Type B pancreatic cell (in vitro differentiated cells): Measurements from ENCODE around the gene OBSCN. TPM values are rescaled to one million over a fixed set of nuclear protein-coding genes. Genes with fewer than 3 reads are reported as not detected.

ENCODE experiments used
- DNase-seq: peaks from one replicate; pipeline ENCODE4 v3.0.0; 2021; ENCODE audit warnings: mixed read lengths; ENCODE audit not compliant: unreplicated experiment; ENCODE audit errors: extremely low spot score
- H3K27ac Mint-ChIP-seq: 2 replicates; pipeline ENCODE4 v1.8.0; 2021; ENCODE audit warnings: mild to moderate bottlenecking, mixed read lengths
- H3K27me3 Mint-ChIP-seq: 2 replicates; pipeline ENCODE4 v1.8.0; 2021; ENCODE audit warnings: mixed read lengths
- H3K36me3 Mint-ChIP-seq: 2 replicates; pipeline ENCODE4 v1.8.0; 2021; ENCODE audit warnings: mixed read lengths
- H3K4me1 Mint-ChIP-seq: one replicate; pipeline ENCODE4 v1.8.0; 2021; ENCODE audit warnings: mixed read lengths; ENCODE audit not compliant: unreplicated experiment
- H3K4me3 Mint-ChIP-seq: 2 replicates; pipeline ENCODE4 v1.8.0; 2021; ENCODE audit warnings: mild to moderate bottlenecking, mixed read lengths
- H3K9me3 Mint-ChIP-seq: 2 replicates; pipeline ENCODE4 v1.8.0; 2021; ENCODE audit warnings: mixed read lengths
- CTCF ChIP-seq: fragments of 200-600 bp; sonication (generic); conservative IDR thresholded peaks from 2 replicates; pipeline ENCODE4 v1.5.0; 2021; ENCODE audit warnings: antibody characterized with exemption, mild to moderate bottlenecking
- total RNA-seq: library from RNA; stranded (reverse); gene quantifications from 2 replicates; pipeline ENCODE4 v1.2.1, GENCODE V29; 2021; ENCODE audit warnings: low replicate concordance

The OBSCN gene
- total RNA-seq, 1 donor from 2014 or later = 48.9 TPM

GRCh38 chr1:228207381-228207810, 448 bp upstream of the OBSCN start:
- H3K4me1 Mint-ChIP-seq = peaks cover 10% of the 10 kb centered on the region
- no peak overlapping the region for H3K4me3 Mint-ChIP-seq
- TF ChIP-seq CTCF = no peak
- DNase-seq = no peak
- H3K27me3 Mint-ChIP-seq = peaks cover 3% of the 10 kb centered on the region
- H3K27ac Mint-ChIP-seq = no peak overlapping the region
- no peaks in the 10 kb centered on the region for H3K9me3 Mint-ChIP-seq
- H3K36me3 Mint-ChIP-seq = no peaks in the 10 kb centered on the region

- Mint-ChIP-seq H3K27ac (no peak overlapping the region), H3K9me3 (no peaks in the 10 kb centered on the region), H3K36me3 (no peaks in the 10 kb centered on the region), H3K27me3 (peaks cover 3% of the 10 kb centered on the region), H3K4me1 (peaks cover 10% of the 10 kb centered on the region), H3K4me3 (no peak overlapping the region)
- no peak for TF ChIP-seq CTCF
- peak; percentile 60 for DNase-seq
Observed at GRCh38 chr1:228208831-228209551, 1.1 kb downstream of the OBSCN start.

- peaks cover 3% of the 10 kb centered on the region for H3K27me3 Mint-ChIP-seq
- no peak for DNase-seq
- H3K27ac Mint-ChIP-seq = no peak overlapping the region
- H3K4me1 Mint-ChIP-seq = peaks cover 10% of the 10 kb centered on the region
- no peaks in the 10 kb centered on the region for H3K36me3 Mint-ChIP-seq
- no peak overlapping the region for H3K4me3 Mint-ChIP-seq
- TF ChIP-seq CTCF = no peak
- H3K9me3 Mint-ChIP-seq = no peaks in the 10 kb centered on the region
Observed at GRCh38 chr1:228209657-228210056, 1.8 kb downstream of the OBSCN start.

- Mint-ChIP-seq H3K9me3 (no peaks in the 10 kb centered on the region), H3K4me3 (no peak overlapping the region)
Observed at GRCh38 chr1:228210076-228210651, 2.3 kb downstream of the OBSCN start.

More at GRCh38 chr1:228210076-228210651, 2.3 kb downstream of the OBSCN start:
- Mint-ChIP-seq H3K27ac (no peak overlapping the region), H3K36me3 (no peaks in the 10 kb centered on the region), H3K4me1 (peaks cover 10% of the 10 kb centered on the region), H3K27me3 (peaks cover 3% of the 10 kb centered on the region)
- TF ChIP-seq CTCF = no peak
- peak; percentile 67 for DNase-seq
